K562 (cell line): ENCODE measurements around the gene SAMM50. TPM values are rescaled to one million over a fixed set of nuclear protein-coding genes. Genes with fewer than 3 reads are reported as not detected.

Experiments used
- BCOR ChIP-seq: fragments of 450-650 bp; IDR thresholded peaks from 2 replicates; pipeline ENCODE4 v1.6.1; 2016
- BDP1 ChIP-seq: IDR thresholded peaks from 3 replicates; pipeline ENCODE4 v1.6.1; 2011; ENCODE audit not compliant: insufficient read length, insufficient read depth
- BMI1 ChIP-seq: fragments of 150-350 bp; IDR thresholded peaks from 2 replicates; pipeline ENCODE4 v1.6.1; 2014; ENCODE audit warnings: low read length
- COPS2 ChIP-seq: fragments of 450-650 bp; conservative IDR thresholded peaks from 2 replicates; pipeline ENCODE4 v1.6.1; 2016; ENCODE audit warnings: mild to moderate bottlenecking, moderate library complexity
- ELK3 ChIP-seq: fragments of 450-650 bp; formaldehyde crosslinking; IDR thresholded peaks from 2 replicates; pipeline ENCODE4 v1.4.0; 2020; ENCODE audit warnings: mild to moderate bottlenecking
- FOSL1 ChIP-seq: fragments of 200-800 bp; sonication (Bioruptor generic); conservative IDR thresholded peaks from 2 replicates; pipeline ENCODE4 v1.6.1; 2016; ENCODE audit warnings: missing genetic modification characterization, missing compliant biosample characterization
- GATAD2B ChIP-seq: fragments of 450-650 bp; IDR thresholded peaks from 2 replicates; pipeline ENCODE4 v1.6.1; 2017; ENCODE audit warnings: mild to moderate bottlenecking, borderline replicate concordance
- HDAC1 ChIP-seq, 2 experiments: fragments of 450-650 bp; IDR thresholded peaks; 2 replicates each; pipeline ENCODE4 v1.6.1; 2016 to 2017; ENCODE audit warnings: inconsistent platforms in 1 of 2, mild to moderate bottlenecking in 1 of 2, moderate library complexity in 1 of 2
- HES1 ChIP-seq: fragments of 450-650 bp; IDR thresholded peaks from 2 replicates; pipeline ENCODE4 v1.6.1; 2016; ENCODE audit warnings: low read depth, mild to moderate bottlenecking, moderate library complexity
- IFI16 ChIP-seq: fragments of 250-450 bp; sonication (Bioruptor Pico); IDR thresholded peaks from 2 replicates; pipeline ENCODE4 v2.1.2; 2022; ENCODE audit warnings: mild to moderate bottlenecking, inconsistent platforms
- NFE2 ChIP-seq: IDR thresholded peaks from 2 replicates; pipeline ENCODE4 v1.6.1; 2014; ENCODE audit warnings: antibody characterized with exemption, low read depth
- NONO ChIP-seq, 2 experiments: fragments of 200-400 bp in 1 of 2; fragments of 450-650 bp in 1 of 2; formaldehyde crosslinking in 1 of 2; IDR thresholded peaks; 2 replicates each; pipeline ENCODE4 v1.6.1; 2017; ENCODE audit warnings: low read depth in 2 of 2, mild to moderate bottlenecking in 2 of 2, moderate library complexity in 2 of 2, low read length in 1 of 2
- PCBP2 ChIP-seq: fragments of 200-400 bp; formaldehyde crosslinking; IDR thresholded peaks from 2 replicates; pipeline ENCODE4 v1.6.1; 2018; ENCODE audit warnings: low read length, low read depth, mild to moderate bottlenecking, moderate library complexity; ENCODE audit not compliant: poor library complexity, severe bottlenecking
- POLR2G ChIP-seq: fragments of 200-400 bp; formaldehyde crosslinking; IDR thresholded peaks from 2 replicates; pipeline ENCODE4 v1.6.1; 2017; ENCODE audit warnings: low read depth, mild to moderate bottlenecking, antibody characterized with exemption, low read length, moderate library complexity
- RBBP5 ChIP-seq: fragments of 200-600 bp; sonication (generic); IDR thresholded peaks from 2 replicates; pipeline ENCODE4 v1.6.1; 2012; ENCODE audit warnings: borderline replicate concordance, mild to moderate bottlenecking, low read length, control low read depth, inconsistent platforms; ENCODE audit not compliant: insufficient read depth, poor library complexity, severe bottlenecking
- RFX1 ChIP-seq: fragments of 450-650 bp; IDR thresholded peaks from 2 replicates; pipeline ENCODE4 v1.6.1; 2016; ENCODE audit warnings: mild to moderate bottlenecking, moderate library complexity
- SMC3 ChIP-seq: conservative IDR thresholded peaks from 2 replicates; pipeline ENCODE4 v1.6.1; 2011; ENCODE audit warnings: low read depth, low read length, improper control_type of control experiment; ENCODE audit not compliant: insufficient read depth
- SNIP1 ChIP-seq: fragments of 450-650 bp; IDR thresholded peaks from 2 replicates; pipeline ENCODE4 v1.7.1; 2017; ENCODE audit warnings: low read depth, mild to moderate bottlenecking
- TEAD4 ChIP-seq, 2 experiments: sonication (generic) in 1 of 2; formaldehyde crosslinking in 1 of 2; IDR thresholded peaks; 2 replicates each; pipeline versions ENCODE4 v1.6.1 to v1.8.0; 2012 to 2022; ENCODE audit warnings: borderline replicate concordance in 1 of 2, inconsistent platforms in 1 of 2, low read length in 1 of 2, mild to moderate bottlenecking in 1 of 2, missing genetic modification reagents in 1 of 2
- TSHZ1 ChIP-seq: fragments of 250-450 bp; sonication (Bioruptor Pico); IDR thresholded peaks from 2 replicates; pipeline ENCODE4 v1.4.0; 2020; ENCODE audit warnings: mild to moderate bottlenecking, moderate library complexity
- ZFP36 ChIP-seq: fragments of 150-350 bp; IDR thresholded peaks from 2 replicates; pipeline ENCODE4 v1.6.1; 2018; ENCODE audit warnings: low read length, low read depth; ENCODE audit not compliant: partially characterized antibody
- ZFPM2 ChIP-seq: fragments of 250-450 bp; sonication (Bioruptor Pico); IDR thresholded peaks from 2 replicates; pipeline ENCODE4 v1.5.1; 2022; ENCODE audit warnings: mild to moderate bottlenecking
- ZNF780A ChIP-seq: fragments of 250-450 bp; sonication (Bioruptor Pico); IDR thresholded peaks from 2 replicates; pipeline ENCODE4 v1.5.0; 2021; ENCODE audit warnings: mild to moderate bottlenecking
- ZNF830 ChIP-seq: fragments of 250-450 bp; sonication (Bioruptor Pico); IDR thresholded peaks from 2 replicates; pipeline ENCODE4 v1.5.0; 2021; ENCODE audit warnings: mild to moderate bottlenecking
- polyA plus RNA-seq, 8 experiments: library from polyadenylated mRNA; depleted of rRNA in 4 of 8; stranded (reverse) in 5 of 8; unstranded in 3 of 8; fragments of >200 nt; fragmentation: Nextera tagmentation in 2 of 8; fragmentation: Illumina TruSeq in 1 of 8; extraction: Ambion mirVana in 2 of 8; extraction: Trizol in 1 of 8; gene quantifications; 2 replicates each; pipeline versions ENCODE4 v1.2.1 to v1.2.3, GENCODE V29; 2011 to 2014; ENCODE audit warnings: inconsistent platforms in 1 of 8, missing spikeins in 1 of 8
- total RNA-seq, 7 experiments: library from RNA; depleted of rRNA in 6 of 7; stranded (reverse); fragments of >200 nt in 6 of 7; fragmentation: Illumina TruSeq in 2 of 7; extraction: Trizol in 2 of 7; gene quantifications; 2 replicates each; pipeline versions ENCODE4 v1.2.1 to v1.2.3, GENCODE V29; 2011 to 2021; ENCODE audit warnings: low replicate concordance in 1 of 7

Gene SAMM50
- total and polyA plus RNA-seq, 9 of the 15 experiments (the other 6 are each of a cell fraction or from before 2014, with no cell fraction given) = 14.6 to 49.3 (median 38.1) TPM

GRCh38 chr22:43969021-43969878 lies 14.0 kb downstream of the SAMM50 start (continued):
- TF ChIP-seq COPS2 = no peak
- TF ChIP-seq NONO (IDR thresholded peaks at IDR 0.05; ENCODE audit: low read depth in 2 of 2, low read length in 1 of 2) = peak in 1 of 2 experiments; percentile 65; a peak in 1 of 4 replicates
- TF ChIP-seq SMC3 = no peak
- no peak for TF ChIP-seq PCBP2
- TF ChIP-seq ZFP36 = peak; percentile 56
- TF ChIP-seq HDAC1 (IDR thresholded peaks at IDR 0.05) = peak in 1 of 2 experiments; percentile 80; a peak in 2 of 4 replicates
- no peak for TF ChIP-seq ZFPM2 (CRISPR knock-in tag)
- TF ChIP-seq SNIP1 = no peak
- TF ChIP-seq RBBP5 = peak; percentile 31
- peak; percentile 87 for TF ChIP-seq BCOR
- no peak for TF ChIP-seq BDP1
- no peak for TF ChIP-seq BMI1
- no peak for TF ChIP-seq ZNF780A (CRISPR knock-in tag)
- no peak for TF ChIP-seq TSHZ1 (CRISPR knock-in tag)
- no peak for TF ChIP-seq RFX1
- TF ChIP-seq POLR2G = no peak
- no peak for TF ChIP-seq IFI16 (CRISPR knock-in tag)
- TF ChIP-seq FOSL1 (tag) = no peak
- no peak for TF ChIP-seq HES1
- TF ChIP-seq ZNF830 = no peak
- TF ChIP-seq NFE2 = no peak
- no peak for TF ChIP-seq ELK3 (CRISPR knock-in tag)
- no peak for TF ChIP-seq GATAD2B
- peak; percentile 97 for TF ChIP-seq TEAD4 (IDR thresholded peaks at IDR 0.05; ENCODE audit: low read length)
- no peak for TF ChIP-seq TEAD4 (CRISPR knock-in tag; IDR thresholded peaks at IDR 0.05; ENCODE audit: borderline replicate concordance)
